ENCODE data around the gene IL1F10.

Gene IL1F10

GRCh38 chr2:113060396-113060795 is 7.4 kb upstream of the IL1F10 start:
- DNase-seq = no peak

- no peak for DNase-seq
Measured at GRCh38 chr2:113060796-113061195, 7.0 kb upstream of the IL1F10 start.

- DNase-seq = no peak
Measured at GRCh38 chr2:113061241-113061640, 6.5 kb upstream of the IL1F10 start.

DNA sequence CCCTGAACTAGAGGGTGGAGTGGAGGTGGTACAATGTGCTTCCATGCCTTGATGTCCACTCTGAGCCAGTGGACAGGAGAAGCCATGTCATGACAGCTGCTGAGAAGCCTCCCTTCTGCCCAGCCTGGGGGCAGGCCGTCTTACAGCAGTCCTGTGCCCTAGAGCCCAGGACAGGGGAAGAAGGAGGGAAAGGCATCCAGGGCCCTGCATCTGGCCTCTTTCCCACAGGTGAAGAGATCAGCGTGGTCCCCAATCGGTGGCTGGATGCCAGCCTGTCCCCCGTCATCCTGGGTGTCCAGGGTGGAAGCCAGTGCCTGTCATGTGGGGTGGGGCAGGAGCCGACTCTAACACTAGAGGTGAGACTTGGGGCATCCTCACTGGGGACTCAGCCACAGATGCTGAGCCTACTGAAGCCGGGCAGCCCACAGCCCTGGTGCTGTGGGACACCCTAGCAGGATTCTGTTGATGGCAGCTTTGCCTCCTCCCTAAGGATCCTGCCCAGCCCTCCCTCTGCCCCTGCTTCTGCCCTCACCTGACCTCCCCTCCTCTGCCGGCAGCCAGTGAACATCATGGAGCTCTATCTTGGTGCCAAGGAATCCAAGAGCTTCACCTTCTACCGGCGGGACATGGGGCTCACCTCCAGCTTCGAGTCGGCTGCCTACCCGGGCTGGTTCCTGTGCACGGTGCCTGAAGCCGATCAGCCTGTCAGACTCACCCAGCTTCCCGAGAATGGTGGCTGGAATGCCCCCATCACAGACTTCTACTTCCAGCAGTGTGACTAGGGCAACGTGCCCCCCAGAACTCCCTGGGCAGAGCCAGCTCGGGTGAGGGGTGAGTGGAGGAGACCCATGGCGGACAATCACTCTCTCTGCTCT is 5.6 kb upstream of the IL1F10 start:
- DNase-seq = no peak

GRCh38 chr2:113064281-113064680 is 3.5 kb upstream of the IL1F10 start:
- no peak for DNase-seq

DNA sequence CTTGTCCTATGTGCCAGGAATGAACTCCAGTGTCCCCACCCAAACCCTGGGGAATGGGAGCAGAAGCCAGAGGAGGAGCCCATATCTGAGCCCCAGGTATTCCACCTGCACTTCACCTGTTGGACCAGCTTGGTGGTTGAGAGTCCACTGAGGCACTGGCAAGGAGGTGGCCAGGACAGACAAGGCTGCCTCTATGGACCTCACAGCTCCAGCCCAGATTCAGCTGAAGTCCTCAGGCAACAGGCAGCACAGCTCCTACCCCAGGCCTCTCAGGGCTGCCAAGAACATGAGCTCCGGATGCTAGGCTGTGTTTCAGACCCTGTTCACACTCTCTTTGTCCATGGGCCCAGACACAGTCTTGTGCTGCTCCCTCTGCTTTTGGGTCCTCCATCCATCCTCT is 2.9 kb upstream of the IL1F10 start:
- no peak for DNase-seq

- no peak for DNase-seq
Measured at GRCh38 chr2:113068249-113068648, 479 bp downstream of the IL1F10 start.

GRCh38 chr2:113068706-113069485 is 1.1 kb downstream of the IL1F10 start:
- DNase-seq = no peak

- DNase-seq = no peak
Measured at GRCh38 chr2:113069676-113070605, 2.2 kb downstream of the IL1F10 start.

DNA sequence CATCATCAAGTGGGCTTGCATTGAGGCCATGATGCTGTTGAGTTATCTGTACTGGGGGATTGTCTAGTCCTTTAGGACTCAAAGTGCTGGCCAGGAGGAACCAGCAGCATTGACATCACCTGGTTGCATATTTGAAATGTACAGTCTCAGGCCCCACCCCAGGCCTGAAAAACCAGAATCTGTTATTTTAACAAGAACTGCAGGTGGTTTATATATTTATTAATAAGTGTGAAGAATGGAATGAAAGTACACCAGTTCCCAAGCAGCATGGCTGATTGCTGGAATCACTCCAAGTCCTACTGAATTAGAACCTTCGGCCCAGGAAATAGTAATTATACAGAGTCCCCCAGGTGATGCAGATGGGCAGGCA is 2.8 kb downstream of the IL1F10 start:
- no peak for DNase-seq

- DNase-seq = no peak
Measured at GRCh38 chr2:113072584-113072983, 4.8 kb downstream of the IL1F10 start.

GRCh38 chr2:113073325-113073834 is 5.6 kb downstream of the IL1F10 start:
- DNase-seq = no peak

GRCh38 chr2:113075030-113075429 is 7.3 kb downstream of the IL1F10 start:
- no peak for DNase-seq

DNA sequence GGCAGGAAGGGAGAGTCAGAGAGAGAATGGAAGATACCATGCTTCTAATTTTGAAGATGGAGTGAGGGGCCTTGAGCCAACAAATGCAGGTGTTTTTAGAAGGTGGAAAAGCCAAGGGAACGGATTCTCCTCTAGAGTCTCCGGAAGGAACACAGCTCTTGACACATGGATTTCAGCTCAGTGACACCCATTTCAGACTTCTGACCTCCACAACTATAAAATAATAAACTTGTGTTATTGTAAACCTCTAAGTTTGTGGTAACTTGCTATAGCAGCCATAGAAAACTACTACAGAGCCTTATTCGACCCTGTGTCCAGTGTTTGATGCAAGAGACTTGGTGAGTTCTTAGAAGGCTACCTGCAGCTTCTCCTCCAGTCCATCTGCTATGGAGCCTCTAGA is 7.8 kb downstream of the IL1F10 start:
- DNase-seq = no peak

DNA sequence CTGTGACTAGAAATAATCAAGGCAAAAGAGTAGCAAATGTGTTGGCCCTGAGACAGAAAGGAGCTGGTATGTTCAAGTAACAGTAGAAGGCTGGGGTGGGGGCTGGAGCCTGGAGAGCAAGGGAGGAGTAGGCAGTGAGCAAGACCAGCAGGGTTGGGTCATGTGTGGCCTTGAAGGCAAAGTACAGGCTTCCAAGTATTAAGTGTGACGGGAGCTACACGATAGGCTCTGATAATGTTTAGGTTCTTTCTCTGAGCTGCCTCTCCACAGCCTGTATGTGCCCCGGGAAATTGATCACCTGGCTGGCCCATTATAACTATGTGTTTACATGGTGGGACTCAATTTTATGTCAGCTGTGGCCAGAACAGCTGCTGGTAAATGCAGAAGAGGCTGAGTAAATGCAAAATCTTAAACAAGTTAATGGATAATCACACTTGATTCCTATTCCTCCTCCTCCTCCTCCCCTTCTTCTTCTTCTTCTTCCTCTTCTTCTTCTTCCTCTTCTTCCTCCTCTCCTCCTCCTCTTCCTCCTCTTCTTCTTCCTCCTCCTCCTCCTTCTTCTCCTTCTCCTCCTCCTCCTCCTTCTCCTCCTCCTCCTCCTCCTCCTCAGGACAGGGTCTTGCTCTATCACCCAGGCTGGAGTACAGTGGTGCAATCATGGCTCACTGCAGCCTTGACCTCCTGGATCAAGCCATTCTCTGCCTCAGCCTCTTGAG is 9.3 kb downstream of the IL1F10 start:
- no peak for DNase-seq

DNA sequence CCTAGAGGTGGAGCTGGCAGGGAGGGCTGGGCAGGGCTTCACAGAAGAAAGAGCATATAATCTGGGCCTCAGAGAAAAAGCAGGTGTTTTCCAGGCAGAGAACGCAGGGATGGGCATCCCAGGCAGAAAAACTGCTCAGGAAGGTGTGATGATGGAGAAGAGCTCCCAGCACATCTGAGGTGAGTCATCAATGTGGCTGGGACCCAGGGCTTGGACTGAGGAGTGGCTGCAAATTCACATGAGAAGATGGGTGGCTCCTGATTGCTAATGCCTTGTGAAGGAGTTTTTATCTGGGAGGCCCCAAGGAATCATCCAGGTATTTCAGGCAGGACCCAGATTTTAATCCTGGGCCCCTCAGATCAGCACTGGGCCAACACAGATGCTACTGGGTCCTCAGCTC is 10.2 kb downstream of the IL1F10 start:
- DNase-seq = no peak

DNA sequence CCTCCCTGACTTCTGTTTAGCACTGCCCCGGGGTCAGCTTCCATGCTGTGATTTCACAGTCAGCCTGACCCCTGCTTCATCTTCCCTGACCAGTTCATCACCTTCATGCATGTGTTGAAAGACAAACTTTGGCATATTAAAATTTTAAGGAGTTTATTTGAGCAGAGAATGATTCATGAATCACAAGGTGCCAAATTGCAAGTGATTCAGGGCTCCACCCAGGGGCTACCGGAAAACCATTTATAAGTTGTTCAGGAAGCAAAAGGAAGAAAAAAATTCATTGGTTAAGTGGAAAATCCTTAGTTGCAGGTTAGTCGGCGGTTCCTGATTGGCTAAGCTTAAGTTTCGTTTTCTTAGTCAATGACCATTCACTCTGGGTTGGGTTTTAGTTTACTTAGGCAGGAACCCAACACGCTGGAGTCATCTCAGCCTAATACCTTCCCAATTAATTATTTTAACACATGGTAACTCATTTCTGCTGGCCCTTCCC is 10.6 kb downstream of the IL1F10 start:
- no peak for DNase-seq

DNA sequence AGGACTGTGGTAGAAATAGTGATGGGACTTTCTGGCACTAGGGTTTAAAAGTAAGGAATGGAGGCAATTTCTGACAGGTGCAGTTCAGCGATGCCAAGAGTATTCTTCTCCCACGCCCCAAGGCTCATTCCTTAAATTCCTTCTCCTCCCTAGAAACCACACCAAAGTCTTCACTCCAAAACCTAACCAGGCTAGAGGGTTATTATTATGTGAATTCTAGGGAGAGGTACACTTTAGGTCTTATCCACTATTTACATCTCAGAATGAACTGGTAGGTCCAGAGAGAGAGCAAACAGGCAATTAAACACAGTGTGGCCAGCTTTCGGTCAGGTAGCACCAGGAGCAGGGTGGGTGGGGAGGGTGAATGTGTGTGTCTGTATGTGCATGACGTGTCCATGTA is 11.4 kb downstream of the IL1F10 start:
- DNase-seq = no peak

DNA sequence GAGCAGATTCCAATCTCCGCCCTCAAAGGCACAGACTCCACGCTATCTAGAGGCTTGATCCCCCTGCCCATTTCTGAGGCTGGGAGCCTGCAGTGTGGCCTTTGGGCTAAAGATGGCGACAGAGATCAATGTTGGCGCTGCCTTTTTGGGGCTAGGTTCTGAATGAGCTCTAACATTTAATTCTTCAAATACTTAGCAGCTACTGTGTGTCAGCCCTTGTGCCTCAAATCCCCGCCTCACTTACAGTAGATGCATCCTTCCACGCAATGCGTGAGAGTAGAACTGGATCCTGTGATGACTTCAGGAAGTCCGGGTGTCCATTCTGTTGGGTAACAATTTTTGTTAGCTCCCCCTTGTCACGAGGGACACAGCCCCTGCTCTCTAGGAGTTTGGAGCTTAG is 12.4 kb downstream of the IL1F10 start:
- peak; percentile 64 to 67 for DNase-seq

GRCh38 chr2:113081488-113082210 is 13.9 kb downstream of the IL1F10 start:
- DNase-seq = no peak

GRCh38 chr2:113083296-113083695 is 15.5 kb downstream of the IL1F10 start:
- peak in 1 of 2 donors; percentile 23 for DNase-seq

Data from stimulated activated CD4-positive, alpha-beta T cell treated with anti-CD3 and anti-CD28 coated beads, Interleukin-2, amount 100 ng/mL, for 24 hours (primary cell).